HG03064 (cell line): ENCODE data around the gene ABL1.

Experiments
- ATAC-seq: cut with Tn5 transposase; IDR thresholded peaks from one replicate; pipeline ENCODE4 v1.9.1; 2021; ENCODE audit warnings: low read depth; ENCODE audit not compliant: unreplicated experiment

ABL1 gene

DNA sequence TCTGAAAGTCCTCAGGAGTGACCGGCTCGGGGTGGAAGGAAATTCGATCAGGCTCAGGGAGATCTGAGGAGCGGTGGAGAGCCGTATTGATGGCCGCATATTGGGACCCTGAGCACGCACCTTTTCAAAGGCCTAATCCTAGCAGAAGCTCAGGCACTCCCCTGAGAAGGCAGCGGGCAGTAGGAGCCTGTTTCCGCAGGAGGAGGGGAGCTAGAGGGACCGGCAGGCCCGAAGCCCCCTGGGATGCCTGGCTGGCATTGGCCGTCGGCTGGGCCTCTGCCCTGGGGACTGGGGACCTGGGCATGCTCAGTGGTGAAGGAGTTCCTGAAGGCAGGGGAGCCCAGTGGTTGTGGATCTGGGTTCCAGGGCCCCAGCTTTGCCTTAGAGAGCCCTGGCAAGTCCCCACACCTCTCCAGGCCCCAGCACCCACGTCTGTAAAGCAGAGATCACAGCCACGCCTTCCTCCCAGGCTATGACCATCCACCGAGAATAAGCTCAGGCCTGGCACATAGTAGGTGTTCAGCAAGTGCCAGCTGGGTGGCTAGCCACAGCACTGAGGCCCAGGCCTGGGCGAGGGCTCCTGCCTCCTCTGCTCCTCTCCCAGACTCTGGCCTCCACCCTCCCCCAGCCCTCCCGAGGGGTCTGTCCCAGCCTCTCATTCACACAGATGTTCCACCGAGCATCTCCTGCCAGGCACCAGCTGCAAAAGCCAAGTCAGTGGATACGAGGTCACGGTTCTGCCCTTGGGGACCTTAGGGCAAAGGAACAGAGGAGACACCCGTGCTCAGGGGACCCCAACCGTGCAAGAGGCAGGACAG is 78.8 kb downstream of the ABL1 start:
- no peak for ATAC-seq

DNA sequence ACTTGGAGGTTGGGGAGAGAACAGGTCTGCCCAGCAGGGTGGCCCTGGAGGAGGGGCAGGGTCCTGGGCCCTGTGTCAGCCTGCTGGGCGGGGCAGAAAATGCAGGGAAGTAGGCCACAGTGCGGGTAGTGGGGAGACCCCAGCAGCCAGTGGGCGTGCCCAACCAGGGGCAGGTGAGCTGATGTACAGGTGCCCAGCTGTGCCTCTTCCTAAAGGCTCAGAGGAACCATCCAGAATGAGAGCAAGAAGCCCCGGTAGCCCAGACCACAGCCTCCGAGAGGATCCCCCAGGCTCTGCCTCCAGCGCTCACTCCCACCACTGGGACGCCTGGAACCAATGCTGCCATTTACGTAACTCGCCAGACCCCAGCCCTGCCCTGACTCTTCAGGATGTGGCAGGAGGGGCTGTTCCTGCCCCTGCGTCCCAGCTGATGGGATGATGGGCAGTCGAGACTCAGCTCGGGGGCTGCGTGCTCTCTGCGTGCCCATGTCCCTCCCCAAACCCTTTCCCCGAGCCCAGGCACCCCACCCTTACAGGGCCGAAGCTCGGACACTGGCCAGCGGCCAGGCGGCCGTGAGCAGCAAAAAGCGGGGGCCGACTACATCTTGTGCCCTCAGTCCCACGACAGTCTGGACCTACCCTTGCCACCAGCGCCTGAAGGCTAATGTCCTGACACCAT is 79.5 kb downstream of the ABL1 start:
- ATAC-seq = no peak

GRCh38 chr9:130915096-130915447 is 80.0 kb downstream of the ABL1 start:
- no peak for ATAC-seq

GRCh38 chr9:130917168-130917960 is 82.3 kb downstream of the ABL1 start:
- no peak for ATAC-seq

DNA sequence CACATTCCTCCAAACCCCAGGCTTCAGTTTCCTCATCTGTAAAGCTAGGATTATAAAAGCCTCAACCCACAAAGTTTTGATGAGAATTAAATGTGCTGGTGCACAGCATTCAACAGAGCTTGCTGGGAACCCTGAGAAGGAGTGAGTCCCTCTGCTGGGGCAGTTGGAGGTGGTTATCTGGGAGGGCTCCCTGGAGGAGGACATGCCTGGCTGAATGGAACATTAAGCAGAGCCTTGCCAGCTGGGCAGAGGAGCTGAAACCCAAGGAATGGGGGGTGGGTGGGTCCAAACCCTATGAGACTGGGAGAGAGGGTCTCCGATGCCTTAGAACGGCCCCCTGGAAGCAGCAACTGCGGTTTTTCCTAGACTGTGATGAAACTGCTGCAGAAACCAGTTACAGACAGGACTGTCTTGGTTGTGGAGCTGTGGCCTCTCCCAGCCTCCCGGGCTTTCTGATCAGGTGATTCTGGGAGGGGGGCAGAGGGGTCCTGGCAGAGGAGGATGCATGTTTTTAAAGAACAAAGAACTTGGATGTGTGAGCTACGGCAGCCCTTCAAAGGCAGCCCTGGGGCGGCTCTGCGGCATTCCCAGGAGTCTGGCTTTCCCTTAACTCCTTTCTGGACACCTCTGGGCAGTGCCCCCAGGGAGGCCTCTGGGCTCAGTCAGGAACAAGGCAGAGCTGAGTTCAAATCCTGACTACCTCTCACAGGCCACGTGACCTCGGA is 83.2 kb downstream of the ABL1 start:
- ATAC-seq = no peak

DNA sequence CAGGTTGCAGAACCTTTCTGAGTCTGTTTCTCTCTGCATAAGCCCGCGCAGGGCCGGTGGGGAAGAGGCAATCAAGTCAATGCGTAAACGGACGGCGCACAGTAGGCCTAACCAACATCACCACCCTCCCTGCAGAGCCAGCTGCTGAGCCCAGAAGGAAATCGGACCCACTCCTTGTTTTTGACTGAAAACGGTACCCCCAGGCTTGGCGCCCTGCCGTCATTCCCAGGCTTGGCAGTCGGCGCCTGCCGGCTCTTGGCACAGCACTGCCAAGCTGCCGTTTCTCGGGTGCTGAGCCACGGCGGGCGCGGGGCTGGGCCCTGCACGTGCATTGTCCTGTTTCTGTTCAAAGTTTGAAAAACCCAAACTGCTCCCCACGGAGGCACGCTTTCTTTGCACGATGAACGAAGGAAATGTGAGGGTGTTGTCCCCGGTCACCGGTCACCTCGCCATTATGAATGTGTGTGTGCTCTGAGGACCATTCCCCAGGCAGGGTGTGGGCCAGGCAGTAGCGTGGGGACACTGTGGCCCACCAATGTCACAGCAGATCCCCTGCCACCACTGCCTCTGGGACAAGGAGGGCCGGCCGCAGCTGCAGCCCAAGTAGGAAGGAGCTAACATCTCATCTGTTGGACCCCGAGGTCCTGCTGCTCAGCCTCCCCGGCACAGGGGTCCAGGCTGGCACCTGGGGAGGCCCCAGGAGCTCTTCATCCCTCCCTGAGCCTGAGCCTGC is 83.9 kb downstream of the ABL1 start:
- ATAC-seq = no peak

- no peak for ATAC-seq
Observed at GRCh38 chr9:130919559-130920145, 84.6 kb downstream of the ABL1 start.

GRCh38 chr9:130920233-130920632 is 85.2 kb downstream of the ABL1 start:
- no peak for ATAC-seq

GRCh38 chr9:130920762-130921299 is 85.8 kb downstream of the ABL1 start:
- ATAC-seq = no peak

DNA sequence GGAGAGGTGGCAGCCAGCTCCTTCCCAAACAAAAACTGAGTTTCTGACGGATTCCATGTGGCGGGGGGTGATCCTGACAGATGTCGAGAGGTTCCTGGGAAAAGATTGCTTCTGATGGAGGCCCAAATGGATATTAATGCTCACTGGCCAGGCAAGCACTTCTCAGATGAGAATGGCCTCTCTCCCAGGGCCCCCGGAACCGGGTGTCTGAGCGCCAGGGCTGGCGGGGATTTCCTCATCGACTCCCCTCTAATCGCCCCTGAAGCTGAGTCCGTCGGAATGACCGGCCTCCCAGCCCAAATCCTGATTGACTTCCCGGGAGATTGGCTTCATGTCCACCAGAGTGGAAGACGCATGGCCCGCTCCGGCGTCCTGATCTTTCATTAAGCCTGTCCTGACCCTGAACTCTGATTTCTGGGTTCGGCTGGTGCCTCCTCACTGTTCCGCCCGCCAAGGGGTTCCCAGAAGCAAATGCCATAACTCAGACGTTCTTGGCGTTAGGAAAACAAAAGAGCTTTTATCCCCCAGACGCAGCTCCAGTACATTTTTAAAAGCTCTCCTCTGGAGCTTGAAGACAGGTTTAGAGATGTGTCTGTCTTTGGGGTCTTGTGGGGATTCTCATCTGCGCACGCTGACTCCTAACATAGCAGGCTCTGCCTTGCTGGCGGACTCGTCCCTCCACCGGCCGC is 86.4 kb downstream of the ABL1 start:
- ATAC-seq = no peak

GRCh38 chr9:130921989-130922892 is 87.2 kb downstream of the ABL1 start:
- no peak for ATAC-seq

- ATAC-seq = no peak
Observed at GRCh38 chr9:130922893-130923610, 88.0 kb downstream of the ABL1 start.

GRCh38 chr9:130923611-130924447 is 88.8 kb downstream of the ABL1 start:
- no peak for ATAC-seq

GRCh38 chr9:130924448-130924788 is 89.4 kb downstream of the ABL1 start:
- no peak for ATAC-seq

GRCh38 chr9:130925050-130925678 is 90.1 kb downstream of the ABL1 start:
- ATAC-seq = no peak

DNA sequence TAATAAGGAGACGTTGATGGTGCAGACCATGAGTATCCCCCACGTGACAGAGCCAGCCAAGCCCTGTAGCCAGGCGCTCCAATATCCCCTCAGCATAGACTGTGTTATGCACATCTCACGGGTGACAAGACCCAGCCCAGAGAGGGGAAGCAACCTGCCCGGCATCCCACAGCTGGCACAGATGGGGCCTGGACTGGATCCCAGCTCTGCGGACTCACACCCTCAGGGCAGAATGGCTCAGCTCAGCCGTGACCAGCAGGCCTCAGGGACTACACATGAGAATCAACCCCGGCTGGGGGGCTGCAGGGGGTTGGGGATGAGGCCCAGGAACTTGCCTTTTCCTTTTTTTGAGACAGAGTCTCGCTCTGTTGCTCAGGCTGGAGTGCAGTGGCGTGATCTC is 92.3 kb downstream of the ABL1 start:
- ATAC-seq = no peak
